H4 (cell line): ENCODE measurements around the gene FILIP1L. TPM values are rescaled to one million over a fixed set of nuclear protein-coding genes. Genes with fewer than 3 reads are reported as not detected.
A peak's percentile ranks its signal among the peaks of the same experiment; 100 is the strongest.

Source experiments
- DNase-seq: peaks from one replicate; pipeline ENCODE4 v3.0.0-alpha.2; 2015; ENCODE audit warnings: low spot score
- total RNA-seq: library from RNA; depleted of rRNA; stranded (reverse); fragments of >200 nt; shearing (Covaris generic); gene quantifications from 2 replicates; pipeline ENCODE4 v1.2.3, GENCODE V29; 2014

The FILIP1L gene
- total RNA-seq, 1 experiment from 2014 or later = 37.8 TPM

DNA sequence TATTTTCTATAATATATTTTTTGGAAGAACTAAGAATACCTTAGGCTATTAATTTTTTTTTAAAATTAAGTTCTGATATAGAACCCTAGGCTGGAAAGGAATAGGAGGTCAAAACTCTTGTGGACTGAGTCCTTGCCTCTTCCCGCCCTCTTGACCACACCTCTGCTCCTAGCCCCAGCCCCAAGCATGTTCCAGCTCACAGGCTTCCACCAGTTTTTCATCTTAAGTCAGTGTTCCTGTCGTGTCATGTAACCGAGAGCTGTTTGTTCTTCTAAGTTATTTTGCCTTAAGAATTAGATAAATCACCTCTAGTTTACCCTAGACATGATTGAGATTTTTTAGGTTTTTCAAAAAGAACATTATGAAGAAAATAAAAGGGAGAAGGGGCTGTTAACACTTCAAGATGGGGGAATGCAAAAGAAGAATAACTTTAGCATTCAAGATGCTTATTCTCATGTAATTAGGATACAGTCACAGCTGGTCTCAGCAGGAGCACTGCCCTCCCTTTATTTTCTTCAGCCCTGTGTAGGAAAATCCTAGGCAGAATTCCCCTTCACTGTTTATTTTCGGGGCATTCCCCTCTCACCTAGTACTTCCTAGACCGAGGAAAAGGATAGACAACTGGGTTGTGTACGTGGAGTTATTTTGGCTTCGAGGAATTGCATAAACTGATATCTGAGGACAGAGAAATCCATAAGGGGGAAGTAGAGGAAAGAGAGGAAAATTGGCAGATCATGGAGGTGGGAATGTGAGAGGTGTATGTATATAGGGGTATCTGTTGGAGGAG, 186.4 kb downstream of the FILIP1L start:
- no peak for DNase-seq

DNA sequence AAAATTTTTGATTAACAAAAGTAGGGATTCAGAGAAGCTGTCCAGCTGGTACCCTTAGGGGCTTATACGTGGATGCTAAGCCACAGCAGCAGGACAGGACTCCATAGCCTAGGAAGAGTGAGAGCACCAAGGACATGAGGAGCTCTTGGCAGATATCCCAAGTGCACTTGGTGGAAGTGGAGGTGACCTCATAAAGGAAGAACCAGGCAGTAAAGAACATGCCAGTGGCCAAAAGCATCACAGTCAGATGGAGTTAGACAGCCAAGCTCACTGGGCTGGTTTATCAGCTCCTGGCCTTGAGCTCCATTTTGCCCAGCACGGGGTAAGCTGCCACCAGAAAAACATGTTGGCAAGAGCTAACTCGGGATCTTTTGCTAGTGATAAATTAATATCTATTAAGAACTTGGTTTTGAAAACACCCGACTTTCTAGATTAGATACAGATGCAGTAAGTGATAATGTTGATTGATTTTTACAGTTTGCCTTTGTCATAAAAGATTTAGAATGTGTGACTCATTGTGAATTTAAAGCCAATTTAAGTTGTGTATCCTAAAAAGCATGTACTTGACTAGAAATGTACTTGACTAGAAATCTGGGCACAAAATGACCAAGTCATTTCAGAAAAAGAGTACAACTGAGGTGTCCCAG, 188.6 kb downstream of the FILIP1L start:
- DNase-seq = peak; percentile 69

DNA sequence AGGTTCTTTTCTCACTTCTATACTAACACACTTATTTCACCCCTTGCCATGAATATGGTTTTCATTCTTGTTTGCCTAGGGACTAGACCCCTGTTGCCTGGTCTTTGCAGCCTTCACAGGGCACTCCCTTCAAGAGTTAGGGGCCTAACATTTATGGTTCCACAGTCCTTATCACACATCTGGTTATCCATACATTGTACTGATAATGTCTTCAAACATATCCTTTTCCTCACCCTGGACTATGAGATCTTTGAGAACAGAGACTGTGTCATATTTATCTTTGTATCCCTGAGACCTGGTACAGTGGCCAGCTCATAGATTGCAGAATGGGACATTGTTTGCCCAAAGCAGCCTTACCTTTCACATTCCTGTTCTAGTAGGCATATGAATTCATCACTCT, 190.4 kb downstream of the FILIP1L start:
- no peak for DNase-seq

DNA sequence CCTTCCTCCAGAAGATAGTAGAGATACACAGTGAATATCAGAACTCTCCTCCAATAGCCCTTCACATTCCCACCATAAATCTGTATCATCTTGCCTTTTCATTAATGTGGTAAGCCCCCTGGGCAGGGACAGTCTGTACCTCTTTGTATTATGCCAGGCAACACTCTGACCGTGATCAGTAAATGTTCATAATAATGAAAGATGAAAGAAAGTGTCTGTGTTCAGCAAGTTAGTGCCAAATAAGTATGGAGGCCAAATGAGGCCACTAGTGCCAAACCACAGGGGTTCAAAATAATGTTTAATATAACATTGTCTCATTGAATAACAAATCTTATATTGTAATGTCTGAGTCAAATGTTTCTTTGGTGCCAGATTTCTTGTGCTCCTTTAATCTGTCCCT, 192.3 kb downstream of the FILIP1L start:
- DNase-seq = no peak

DNA sequence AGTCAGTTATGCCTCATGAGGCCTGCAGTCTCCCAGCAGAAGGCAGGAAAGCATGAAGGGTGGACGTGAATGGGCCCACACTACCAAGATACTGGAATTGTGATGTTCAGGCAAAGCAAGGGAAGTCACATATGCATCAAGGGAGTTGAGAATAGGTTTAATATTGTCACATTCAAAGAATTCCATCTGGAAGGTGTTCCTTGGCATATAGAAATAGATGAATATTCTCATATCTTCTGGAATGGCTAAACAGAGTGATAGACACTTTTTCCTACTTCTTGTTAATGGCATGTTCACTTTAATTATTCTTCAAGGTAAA, 193.0 kb downstream of the FILIP1L start:
- no peak for DNase-seq

DNA sequence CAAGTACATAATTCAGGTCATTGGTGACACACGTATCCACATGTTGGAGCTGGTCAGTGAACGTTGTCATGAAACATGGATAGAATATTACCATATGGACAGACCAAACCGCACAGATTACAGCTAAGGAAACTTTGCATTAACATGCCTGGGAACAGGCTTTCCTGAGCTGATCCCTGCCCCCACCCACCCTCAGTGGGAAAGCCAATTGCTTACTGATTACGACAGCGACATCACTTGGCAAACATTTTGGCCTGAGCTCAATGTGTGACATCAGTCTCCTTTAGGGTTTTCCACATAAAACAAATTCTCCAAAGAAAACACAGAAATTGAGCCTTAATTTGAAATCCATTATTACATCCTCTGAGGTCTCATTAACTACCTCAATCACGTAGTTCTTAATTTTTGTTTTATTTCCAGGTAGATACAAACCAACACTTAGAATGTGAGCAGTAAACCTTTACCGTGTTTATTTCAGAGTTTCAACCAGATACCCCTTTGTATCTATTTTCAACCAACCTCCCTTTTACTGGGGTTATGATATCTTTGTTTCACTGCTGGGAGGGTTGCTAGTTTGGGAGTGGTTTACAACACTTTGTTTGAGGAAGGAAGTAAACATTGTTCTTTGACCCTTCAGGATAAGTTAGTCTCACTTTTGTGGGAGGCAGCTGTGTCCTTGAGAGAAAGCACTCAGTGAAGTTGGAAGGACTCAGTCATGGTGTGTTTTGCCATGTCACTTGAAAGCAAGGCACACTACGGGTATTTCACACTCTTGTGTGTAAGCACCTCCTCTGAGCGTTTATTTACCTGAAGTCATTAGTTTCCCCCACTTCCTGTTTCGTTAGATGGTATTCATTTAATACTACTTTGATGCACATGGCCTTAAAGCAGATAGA, 193.6 kb downstream of the FILIP1L start:
- peak; percentile 81 for DNase-seq

DNA sequence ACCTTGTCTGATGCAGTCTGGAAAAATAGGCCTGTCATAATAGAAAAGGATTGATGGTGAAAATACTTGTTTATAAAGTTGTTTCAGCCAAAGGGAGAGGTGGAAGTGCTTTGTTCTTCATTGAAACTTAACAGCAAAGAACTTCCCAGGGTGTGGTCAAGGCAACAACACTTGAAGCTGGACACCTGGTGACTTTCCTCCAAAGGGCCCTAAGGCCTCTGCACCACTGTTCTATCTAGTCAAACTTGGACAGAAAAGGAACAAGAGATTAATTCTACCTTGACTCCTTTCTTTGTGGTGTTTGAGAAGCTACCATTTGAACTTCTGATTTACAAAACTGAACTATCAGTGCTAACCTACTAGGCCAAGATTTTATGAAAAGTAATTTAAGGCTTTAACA, 194.6 kb downstream of the FILIP1L start:
- DNase-seq = no peak

DNA sequence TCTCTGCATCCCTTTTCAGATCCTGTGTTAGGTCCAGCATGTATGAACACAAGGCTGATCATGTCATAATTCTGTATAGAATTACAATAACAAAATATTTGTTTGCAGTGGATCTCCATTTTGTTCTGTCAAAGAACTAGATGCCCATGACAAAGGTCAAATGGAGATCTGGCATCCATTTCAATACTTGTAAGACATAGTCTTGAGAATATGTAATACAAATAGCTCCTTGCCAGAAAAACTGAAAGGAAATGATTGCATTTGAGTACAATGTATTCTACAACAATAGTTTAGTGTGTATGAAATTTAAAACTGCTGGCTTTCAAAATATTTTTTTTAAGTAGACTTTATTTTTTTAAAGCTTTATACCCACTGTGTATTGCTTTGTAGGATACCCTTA, 195.6 kb downstream of the FILIP1L start:
- no peak for DNase-seq

DNA sequence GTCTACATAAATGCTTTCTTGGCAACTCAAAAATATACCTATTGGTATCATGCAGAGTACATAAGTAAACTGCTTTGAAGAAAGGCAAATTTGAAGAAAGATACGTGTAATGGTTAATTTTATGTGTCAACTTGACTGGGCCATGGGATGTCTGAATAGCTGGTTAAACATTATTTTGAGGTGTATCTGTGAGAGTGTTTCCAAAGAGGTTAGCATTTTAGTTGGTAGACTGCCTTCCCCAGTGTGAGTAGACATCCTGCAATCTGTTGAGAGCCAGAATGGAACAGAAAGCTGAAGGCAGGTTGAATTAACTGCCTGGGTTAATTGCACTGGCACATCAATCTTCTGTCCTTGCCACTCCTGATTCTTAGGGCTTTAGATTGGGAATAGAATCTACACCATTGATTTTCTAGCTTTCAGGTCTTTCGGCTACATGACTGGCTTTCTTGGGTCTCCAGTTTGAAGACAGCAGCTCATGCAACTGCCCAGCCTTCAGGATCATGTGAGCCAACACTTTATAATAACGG, 198.3 kb downstream of the FILIP1L start:
- no peak for DNase-seq

DNA sequence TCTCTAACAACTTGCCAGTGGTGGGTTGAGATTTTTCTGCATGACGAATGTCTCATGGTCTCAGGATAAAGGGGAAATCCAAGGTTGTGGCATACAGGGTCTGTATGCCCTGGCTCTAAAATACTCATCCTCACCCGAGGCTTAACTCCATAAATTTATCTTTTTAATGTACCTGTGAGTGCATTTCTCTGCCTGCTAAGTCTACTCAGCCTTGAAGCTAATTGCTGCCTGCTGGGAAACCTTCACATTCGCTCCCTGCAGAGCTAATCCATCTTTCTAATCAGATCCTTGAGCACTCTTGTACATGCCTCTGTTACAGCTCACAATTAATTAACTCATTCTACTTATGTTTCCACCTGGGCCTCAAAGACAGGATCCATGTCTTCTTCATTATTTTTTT, 202.9 kb downstream of the FILIP1L start:
- no peak for DNase-seq

DNA sequence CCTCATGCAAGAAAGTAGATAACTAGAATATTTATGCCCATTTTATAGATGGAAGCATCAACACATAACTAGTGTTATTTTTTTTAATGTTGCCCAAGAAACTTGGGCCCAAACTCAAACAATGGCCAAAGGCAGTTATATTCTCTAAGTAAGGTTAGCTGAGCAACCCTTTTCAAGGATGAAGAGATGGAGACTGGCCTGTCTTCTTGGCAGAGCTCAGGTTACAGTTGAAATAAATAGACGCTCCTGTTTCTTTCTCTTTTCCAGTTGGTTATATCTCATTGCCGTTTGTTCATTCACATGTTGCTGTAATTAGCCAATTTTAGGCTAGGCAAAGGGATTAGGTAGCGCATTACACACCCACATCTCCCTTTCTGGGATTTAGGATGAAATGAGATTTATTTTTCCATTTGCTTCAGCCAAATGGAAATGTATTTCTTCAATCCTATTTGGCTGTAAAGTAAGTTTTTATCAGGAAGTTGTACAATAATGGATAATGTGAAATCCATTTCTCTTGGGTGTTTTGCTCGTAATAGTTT, 203.5 kb downstream of the FILIP1L start:
- no peak for DNase-seq

DNA sequence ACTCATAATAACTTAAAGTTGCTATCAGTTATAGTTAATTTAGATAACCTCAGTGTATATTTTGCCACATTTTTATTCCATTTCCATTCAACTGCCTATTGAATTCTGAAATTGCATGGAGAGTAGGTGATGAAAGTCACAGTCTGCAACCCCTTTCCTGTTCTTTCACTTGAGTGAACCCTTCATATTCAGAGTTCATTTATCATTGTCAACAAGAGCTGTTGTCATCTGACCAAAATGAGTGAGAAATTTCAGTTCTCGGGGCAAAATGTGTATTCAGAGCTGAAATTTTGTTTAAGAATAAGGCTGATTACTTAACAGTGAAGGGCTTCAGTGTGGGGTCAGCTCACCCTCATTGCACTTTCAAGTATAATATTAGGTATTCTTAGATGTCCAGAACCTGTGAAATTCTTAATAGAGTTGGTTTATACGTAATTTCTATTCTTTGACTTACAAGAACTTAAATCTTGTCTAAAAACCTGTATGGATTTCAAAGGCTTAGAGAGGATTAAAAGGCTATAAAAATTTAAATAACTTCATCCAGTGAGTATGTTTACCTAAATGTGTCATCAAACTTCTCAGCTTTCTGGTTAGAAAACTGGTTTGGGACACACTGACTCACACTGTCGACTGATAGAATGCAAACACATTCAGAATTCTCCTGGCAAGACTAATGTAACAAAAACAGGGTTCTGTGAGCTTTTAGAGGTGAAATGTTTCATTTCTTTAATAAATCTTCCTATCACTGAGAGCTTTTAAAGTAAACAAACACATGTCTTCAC, 204.4 kb downstream of the FILIP1L start:
- peak; percentile 70 for DNase-seq

DNA sequence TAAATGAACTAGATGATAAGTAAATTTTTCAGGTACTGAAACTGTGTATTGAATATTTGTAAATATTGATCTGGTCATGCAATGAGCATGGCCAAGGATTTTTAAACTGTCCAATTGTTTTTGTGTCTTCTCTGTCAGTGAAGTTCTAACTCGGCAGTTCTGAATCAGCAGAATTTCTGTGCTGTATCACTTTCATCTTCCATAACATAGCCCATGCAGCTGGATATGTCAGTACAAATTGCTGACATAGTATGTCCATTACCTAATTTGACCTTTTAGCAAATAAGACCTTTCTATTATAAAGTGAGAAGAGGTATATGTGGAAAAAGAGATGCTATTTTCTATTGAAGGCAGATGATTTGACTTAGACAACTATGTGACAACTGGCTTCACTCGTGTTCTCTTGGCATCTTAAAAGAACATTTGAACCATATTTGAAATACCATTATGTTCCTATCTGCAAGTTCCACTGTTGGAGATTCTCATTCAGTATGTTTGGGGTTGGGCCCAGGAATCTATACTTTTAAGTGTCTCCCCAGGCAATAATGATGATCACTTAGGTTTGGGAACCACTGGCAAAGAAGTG, 206.2 kb downstream of the FILIP1L start:
- no peak for DNase-seq

DNA sequence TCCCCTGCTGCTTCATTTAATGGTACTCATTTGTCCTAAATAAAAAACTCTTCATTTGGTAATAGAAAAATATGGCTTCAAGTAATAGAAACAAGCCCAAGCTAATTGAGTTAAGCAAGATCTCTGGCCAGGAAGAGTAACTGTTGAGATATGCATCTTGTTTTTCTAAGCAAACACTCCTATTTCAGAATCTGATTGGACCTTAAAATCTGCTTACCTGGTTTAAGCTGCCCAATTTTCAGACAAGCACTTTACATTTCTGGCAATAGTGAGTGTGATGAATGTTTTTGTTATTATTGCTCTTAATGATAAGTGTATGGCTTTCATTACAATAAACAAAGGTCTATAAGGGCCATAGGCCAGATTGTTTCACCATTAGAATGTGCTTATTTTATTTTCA, 210.4 kb downstream of the FILIP1L start:
- DNase-seq = no peak

DNA sequence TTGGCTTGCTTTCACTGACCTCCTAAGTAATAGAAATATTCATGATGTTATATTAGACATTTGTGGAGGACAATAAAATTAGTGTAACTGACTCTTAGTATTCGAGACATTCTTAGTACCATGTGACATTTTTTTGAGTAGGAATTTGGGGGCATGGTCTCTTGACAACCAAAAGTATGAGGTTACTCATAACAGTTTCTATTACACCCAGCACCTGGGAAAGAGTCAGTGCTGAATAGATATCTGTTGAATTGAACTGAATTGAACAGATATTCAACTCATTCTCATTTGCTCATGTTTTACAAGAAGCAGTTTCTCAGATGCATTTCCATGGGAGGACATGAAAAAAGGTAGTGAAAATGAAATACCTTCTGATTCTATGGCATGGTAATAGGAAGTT, 212.2 kb downstream of the FILIP1L start:
- DNase-seq = no peak

DNA sequence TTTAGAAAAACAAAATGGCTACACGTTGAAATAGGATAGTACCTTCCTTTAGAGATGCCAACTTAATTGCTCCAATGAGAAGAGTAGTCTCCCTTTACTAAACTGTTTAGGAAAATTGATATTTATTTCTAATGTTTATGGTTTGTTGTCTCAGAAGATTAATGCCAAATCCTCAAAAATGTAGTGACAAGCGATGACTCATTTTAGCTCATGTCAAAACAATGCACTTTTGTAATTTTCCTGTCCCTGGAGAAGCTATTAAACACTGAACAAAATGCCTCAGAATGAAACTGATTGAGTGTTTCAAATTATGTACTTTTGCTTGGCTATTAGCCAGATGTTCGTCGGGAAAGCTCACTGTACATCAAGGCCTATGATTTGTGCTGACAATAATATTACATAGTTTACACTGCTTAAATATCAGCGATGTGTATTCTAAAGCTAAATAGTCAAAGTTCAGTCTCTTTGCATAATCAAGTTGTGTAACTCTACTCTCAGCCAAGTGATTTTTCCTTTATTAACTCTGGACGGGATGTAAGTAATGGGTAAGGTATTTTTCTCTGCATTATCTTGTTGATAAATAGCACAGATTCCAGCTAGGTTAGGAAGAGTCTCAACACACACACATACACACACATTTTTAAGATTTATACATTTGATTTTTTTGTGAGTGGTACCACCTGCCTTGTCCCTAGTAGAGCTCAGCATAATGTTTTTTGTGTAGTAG, 212.9 kb downstream of the FILIP1L start:
- DNase-seq = peak; percentile 47

DNA sequence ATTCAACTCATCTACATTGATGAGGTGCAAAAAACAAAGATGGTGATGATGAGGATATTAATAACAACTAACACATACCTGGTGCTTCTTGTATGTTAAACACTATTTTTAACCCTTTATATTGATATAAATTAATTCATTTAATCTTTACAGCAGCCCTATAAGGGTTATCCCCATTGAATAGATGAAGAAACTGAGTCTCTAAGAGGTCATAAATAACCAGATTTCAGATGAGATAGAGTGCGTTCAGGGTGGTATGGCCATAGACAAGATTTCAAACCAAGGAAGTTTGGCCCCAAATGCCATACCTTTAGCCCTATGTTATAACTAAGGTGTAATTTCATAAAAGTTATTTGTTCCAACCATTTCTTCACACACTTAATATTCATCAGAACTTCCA, 214.1 kb downstream of the FILIP1L start:
- no peak for DNase-seq

DNA sequence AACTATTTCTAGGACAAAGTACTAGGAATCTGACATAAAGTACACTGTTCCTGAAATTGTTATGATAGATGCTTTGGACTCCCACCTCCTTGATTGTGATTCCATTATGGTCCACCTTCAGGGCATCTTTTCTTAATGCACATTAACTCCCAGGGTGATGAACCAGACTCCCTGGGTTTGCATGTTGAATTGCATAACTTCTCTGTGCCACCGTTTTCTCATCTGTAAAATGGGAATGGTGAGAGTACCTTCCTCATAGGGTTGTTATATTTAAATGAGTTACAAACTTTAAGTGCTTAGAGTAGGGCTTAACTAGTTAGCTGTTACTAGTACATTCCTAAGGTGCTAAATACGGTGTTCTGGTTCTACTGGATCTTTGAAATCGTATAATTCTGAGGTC, 214.7 kb downstream of the FILIP1L start:
- DNase-seq = no peak

DNA sequence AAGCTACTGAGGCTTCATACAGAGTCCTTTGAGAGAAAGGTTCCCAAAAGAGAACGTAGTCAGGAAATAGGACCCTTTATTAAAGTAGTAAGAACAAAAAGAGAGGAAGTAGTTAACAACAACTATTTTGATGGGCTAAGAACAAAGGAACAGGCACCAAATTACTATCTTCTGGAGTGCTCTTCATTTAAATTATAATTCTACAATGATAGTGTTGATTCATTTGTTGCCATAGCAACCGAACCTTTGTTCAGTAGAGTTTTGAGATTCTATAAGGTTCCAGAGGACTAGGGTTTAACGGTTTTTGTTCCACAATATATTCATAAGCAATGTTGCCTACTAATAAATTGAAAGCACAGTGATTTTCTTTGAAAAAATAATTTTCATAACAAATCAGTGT, 217.8 kb downstream of the FILIP1L start:
- no peak for DNase-seq

DNA sequence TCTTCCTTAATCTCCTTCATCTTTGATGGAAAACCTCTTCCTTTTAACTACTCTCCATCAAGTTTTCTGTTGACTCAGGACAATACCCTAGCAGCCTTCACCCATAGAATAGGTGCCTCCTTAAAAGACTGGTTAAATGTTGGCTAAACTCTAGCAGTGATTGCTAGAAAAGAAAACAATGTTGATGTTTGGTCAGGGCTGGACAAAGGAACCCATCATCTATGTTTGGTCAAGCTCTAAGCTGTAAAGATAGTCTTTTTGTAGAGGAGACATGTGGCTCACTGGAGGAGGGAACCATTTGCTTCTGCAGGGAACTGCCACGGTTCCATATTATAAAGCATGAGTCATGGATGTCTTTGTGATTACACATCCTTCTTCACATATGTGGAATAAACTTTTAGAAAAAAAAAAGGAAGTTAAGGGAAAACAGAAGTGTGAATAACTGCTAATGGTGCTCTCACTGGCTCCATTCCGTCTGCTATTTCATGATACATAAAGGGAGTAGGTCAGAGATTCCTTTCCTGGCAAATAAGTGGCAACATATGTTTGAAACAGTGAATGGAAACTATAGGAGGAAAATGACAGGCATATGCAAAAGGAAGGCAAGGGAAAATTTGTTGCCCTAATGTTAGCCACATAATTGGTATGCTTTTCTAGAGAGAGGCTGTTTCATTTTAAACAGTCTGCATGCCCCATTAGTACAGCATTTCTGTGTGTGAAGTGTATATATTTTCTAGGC, 218.4 kb downstream of the FILIP1L start:
- DNase-seq = peak; percentile 73
